Measurements from ENCODE around the gene KCNMA1. TPM values are rescaled to one million over a fixed set of nuclear protein-coding genes. Genes with fewer than 3 reads are reported as not detected.

KCNMA1 gene
- total RNA-seq, 2 donors from 2014 or later: 23.2 to 44.5 TPM

GRCh38 chr10:77036276-77036675 lies 601.3 kb downstream of the KCNMA1 start:
- no peak for TF ChIP-seq CTCF (IDR thresholded peaks at IDR 0.05)
- no peak for DNase-seq
- no peaks in the 10 kb centered on the region for H3K9me3 ChIP-seq
- no peak overlapping the region for H3K4me3 ChIP-seq
- no peaks in the 10 kb centered on the region for H3K4me1 ChIP-seq
- intact Hi-C loops (cut with DNase I): no loop called here
- H3K27me3 ChIP-seq: no peaks in the 10 kb centered on the region
- no peak overlapping the region for H3K9ac ChIP-seq (ENCODE audit: low read depth in 2 of 2, low read length in 2 of 2)
- H3K36me3 ChIP-seq: no peaks in the 10 kb centered on the region
- H3K27ac ChIP-seq: no peak overlapping the region

- Histone ChIP-seq H3K9me3 (no peaks in the 10 kb centered on the region), H3K27ac (no peak overlapping the region), H3K9ac (ENCODE audit: low read depth in 2 of 2, low read length in 2 of 2) (no peak overlapping the region), H3K36me3 (no peaks in the 10 kb centered on the region), H3K27me3 (no peaks in the 10 kb centered on the region), H3K4me3 (no peak overlapping the region), H3K4me1 (no peaks in the 10 kb centered on the region)
- no peak for TF ChIP-seq CTCF (IDR thresholded peaks at IDR 0.05)
- intact Hi-C loops (cut with DNase I): no loop called here
- no peak for DNase-seq
Observed at GRCh38 chr10:77034795-77035194, 602.8 kb downstream of the KCNMA1 start.

- no peak overlapping the region for H3K4me3 ChIP-seq
- no peaks in the 10 kb centered on the region for H3K27me3 ChIP-seq
- H3K36me3 ChIP-seq: no peaks in the 10 kb centered on the region
- H3K27ac ChIP-seq: no peak overlapping the region
- no peak for DNase-seq
- no peaks in the 10 kb centered on the region for H3K9me3 ChIP-seq
- intact Hi-C loops (cut with DNase I): no loop called here
- H3K9ac ChIP-seq (ENCODE audit: low read depth in 2 of 2, low read length in 2 of 2): no peak overlapping the region
- TF ChIP-seq CTCF (IDR thresholded peaks at IDR 0.05): no peak
- no peaks in the 10 kb centered on the region for H3K4me1 ChIP-seq
Observed at GRCh38 chr10:77034240-77034639, 603.4 kb downstream of the KCNMA1 start.

- no peak overlapping the region for H3K4me3 ChIP-seq
Observed at GRCh38 chr10:77032188-77032570, 605.4 kb downstream of the KCNMA1 start.

GRCh38 chr10:77031531-77032187 lies 605.9 kb downstream of the KCNMA1 start:
- H3K4me3 ChIP-seq: no peak overlapping the region
- no peak overlapping the region for H3K9ac ChIP-seq (ENCODE audit: low read depth in 2 of 2, low read length in 2 of 2)
- H3K27ac ChIP-seq: no peak overlapping the region
- H3K36me3 ChIP-seq: no peaks in the 10 kb centered on the region
- no peaks in the 10 kb centered on the region for H3K27me3 ChIP-seq
- H3K9me3 ChIP-seq: no peaks in the 10 kb centered on the region
- intact Hi-C loops (cut with DNase I): no loop called here
- H3K4me1 ChIP-seq: no peaks in the 10 kb centered on the region
- no peak for DNase-seq
- no peak for TF ChIP-seq CTCF (IDR thresholded peaks at IDR 0.05)

More at GRCh38 chr10:77032188-77032570, 605.4 kb downstream of the KCNMA1 start:
- intact Hi-C loops (cut with DNase I): no loop called here
- DNase-seq: no peak
- no peak overlapping the region for H3K27ac ChIP-seq
- H3K27me3 ChIP-seq: no peaks in the 10 kb centered on the region
- H3K9ac ChIP-seq (ENCODE audit: low read depth in 2 of 2, low read length in 2 of 2): no peak overlapping the region
- no peaks in the 10 kb centered on the region for H3K4me1 ChIP-seq
- no peaks in the 10 kb centered on the region for H3K36me3 ChIP-seq
- no peak for TF ChIP-seq CTCF (IDR thresholded peaks at IDR 0.05)
- no peaks in the 10 kb centered on the region for H3K9me3 ChIP-seq
